SK-MEL-5 (cell line): ENCODE measurements around the gene TBRG1. TPM values are rescaled to one million over a fixed set of nuclear protein-coding genes. Genes with fewer than 3 reads are reported as not detected.
"Not testable (repeated sequence)": the region's sequence is repeated elsewhere in the genome, so short reads cannot be mapped to it uniquely, and the experiment has no call there.

Experiments used
- DNase-seq: peaks from one replicate; pipeline ENCODE4 v3.0.0-alpha.2; 2016; ENCODE audit warnings: low read depth, low spot score
- in situ Hi-C: cut with HindIII; loops from 2 replicates; pipeline ENCODE4 v1.10.0; 2016; ENCODE audit warnings: low sequenced_read_pairs, high pct_unique_total_duplicates, low pct_unique_long_range_greater_than_20kb
- polyA plus RNA-seq, 2 experiments: library from polyadenylated mRNA; depleted of rRNA; stranded (reverse); fragments of >200 nt; gene quantifications; 2 replicates each; pipeline ENCODE4 v1.2.3, GENCODE V29; 2015
- total RNA-seq: library from RNA; depleted of rRNA; stranded (reverse); fragments of >200 nt; shearing (Covaris generic); gene quantifications from 2 replicates; pipeline ENCODE4 v1.2.3, GENCODE V29; 2014; rRNA removed

TBRG1 gene, protein sequence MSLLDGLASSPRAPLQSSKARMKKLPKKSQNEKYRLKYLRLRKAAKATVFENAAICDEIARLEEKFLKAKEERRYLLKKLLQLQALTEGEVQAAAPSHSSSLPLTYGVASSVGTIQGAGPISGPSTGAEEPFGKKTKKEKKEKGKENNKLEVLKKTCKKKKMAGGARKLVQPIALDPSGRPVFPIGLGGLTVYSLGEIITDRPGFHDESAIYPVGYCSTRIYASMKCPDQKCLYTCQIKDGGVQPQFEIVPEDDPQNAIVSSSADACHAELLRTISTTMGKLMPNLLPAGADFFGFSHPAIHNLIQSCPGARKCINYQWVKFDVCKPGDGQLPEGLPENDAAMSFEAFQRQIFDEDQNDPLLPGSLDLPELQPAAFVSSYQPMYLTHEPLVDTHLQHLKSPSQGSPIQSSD
- 19.1 and 22.0 TPM in 2 replicates for total RNA-seq
- polyA plus RNA-seq (2015; cell fraction: cytosol; rRNA removed): 32.5 and 35.7 TPM in 2 replicates
- polyA plus RNA-seq (2015; cell fraction: nucleus; rRNA removed): 101 and 174 TPM in 2 replicates

DNA sequence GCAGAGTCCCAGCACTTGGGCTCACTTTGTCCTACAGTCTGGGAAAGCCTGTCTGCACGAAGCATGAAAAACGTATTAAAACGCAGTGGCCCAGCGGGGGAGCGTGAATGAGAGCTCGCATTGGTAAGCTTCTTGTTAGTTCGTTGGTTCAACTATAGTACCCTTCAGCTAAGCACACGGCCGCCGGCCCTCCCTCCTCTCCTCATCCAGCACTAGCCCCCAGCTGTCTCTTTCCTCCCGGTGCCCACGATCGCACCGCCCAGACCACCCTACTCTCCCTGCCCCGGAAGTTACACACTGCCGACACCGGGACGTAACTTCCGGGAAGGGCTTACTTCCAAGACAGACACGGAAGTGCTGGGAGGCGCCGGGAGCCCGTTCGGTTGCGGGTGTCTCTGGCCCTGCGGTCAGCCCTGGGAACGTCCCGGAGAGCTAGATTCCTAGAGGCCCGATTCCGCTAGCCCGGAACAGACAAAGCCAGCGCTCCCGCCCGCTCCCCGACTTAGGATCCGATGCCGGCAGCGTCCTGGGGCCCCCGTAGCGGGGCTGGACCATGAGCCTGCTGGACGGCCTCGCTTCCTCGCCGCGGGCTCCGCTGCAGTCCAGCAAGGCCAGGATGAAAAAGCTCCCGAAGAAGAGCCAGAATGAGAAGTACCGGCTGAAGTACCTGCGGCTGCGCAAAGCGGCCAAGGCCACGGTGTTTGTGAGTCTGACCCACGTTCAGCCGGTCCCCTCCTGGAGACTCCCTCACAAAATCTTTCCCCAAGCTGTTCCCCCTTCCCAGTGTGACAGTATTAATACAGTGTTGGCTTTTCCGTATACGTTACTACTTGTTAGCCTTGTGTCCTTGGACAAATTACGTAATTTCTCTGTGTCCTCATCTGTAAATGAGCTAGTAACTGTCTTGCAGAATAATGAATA, at the start of gene TBRG1:
TSS of gene TBRG1 (plus strand) at position 334 of the 921 bp plus-strand sequence. CDS start at position 554, 220 bp downstream.
- peak; percentile 88 for DNase-seq
- in situ Hi-C loops: no loop called here

DNA sequence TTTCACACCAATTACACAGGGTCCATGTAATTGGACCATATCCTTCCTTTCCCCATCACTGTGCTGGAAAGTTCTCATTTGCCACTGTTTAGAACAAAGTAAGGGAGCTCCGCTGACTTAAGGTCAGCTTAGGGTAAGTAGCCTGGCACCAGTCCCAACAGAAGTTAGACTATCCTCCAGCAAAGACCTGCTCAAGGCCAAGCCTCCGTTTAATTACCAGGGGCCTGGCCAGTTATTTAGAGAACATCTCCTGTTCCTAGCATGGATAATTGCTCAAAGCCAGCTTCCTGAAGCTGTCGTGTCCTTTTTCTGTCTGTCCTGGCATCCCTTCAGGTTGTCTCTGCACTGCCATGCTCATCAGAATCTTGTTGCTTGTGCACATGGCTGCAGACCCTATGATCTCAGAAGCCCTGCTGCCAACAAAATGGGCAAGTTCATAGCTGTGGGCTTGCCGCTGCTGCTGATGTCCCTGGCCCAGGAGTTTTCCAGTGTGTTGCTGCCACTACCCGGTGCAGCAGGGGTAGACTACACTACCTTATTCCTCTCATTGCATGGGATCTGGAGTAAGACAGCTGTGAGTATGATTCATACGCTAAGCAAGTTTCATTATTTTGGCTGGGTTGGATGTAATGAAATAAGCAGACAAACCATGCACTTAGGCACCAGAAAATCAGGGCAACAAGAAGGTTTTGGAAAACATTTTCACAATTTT, 44.8 kb upstream of the TBRG1 start:
- in situ Hi-C loops: no loop called here
- DNase-seq: no peak

DNA sequence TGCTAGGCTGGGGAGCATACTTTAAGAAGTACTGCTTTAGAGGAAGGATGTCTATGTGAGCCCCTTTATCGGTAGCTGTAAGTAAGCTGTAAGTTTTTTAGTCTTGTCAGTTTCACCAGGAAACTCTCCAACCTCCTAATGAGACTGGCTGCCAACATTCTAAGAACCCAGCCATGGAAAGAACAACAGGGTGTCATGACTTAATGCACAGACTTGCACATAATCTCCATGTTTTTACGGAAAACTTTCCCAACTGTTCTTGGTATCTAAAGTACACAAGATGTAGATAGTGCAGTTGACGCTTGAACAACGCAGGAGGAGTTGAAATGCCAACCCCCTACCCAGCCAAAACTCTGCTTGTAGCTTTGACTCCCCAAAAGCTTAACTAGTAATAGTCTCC, 43.9 kb upstream of the TBRG1 start:
- no peak for DNase-seq
- in situ Hi-C loops: no loop called here

DNA sequence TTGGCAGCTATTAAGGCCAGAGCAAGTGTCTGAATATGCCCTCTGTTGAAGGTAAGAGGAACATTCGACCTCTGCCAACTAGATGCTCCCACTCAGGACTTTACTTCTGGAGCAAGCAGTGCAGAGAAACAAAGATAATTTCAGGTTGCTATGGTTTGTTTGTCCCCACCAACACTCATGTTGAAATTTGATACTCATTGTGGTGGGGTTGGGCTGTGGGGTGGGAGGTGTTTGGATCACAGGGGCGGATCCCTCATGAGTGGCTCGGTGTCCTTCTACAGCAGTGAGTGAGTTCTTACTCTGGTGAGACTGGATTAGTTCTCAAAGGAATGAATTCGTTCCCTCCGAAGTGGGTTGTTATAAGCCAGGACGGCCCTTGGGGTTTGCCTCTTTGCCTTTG, 40.8 kb upstream of the TBRG1 start:
- in situ Hi-C loops: no loop called here
- DNase-seq: no peak

DNA sequence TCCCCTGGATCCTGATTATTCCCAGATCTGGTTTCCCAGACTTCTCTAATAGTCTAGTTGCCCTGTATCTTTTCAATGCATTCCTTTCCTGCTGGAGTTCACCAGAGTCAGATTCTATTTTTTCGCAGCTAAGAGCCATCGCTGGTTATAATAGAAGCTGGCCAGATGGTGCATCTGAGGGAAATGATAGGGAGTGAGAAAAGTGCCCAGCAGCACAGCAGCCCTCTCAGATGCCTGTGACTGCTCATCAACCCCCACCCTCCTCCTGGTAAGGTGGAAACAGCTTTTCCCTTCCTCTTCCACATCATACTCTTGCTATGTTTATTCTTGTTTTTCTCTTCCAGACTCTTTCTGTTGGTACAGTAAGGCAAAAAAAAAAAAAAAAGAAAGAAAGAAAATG, 40.1 kb upstream of the TBRG1 start:
- in situ Hi-C loops: no loop called here
- DNase-seq: no peak

DNA sequence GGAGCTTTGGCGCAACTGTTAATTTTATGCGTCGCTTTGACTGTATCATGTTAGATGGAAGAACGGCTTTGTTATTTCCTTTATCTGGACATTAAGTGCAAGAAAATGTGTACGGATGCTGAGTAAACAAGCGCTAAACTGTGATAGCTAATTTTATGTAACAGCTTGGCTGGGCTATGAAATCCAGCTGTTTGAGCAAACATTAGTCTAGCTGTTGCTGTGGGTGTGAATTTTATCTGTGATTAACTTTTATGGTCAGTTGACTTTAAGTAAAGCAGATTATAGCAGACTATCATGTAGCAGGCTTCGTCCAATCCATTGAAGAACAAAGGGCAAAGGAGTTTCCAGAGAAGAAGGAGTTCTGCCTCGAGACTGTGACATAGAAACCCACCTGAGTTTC, 38.9 kb upstream of the TBRG1 start:
- in situ Hi-C loops: no loop called here

DNA sequence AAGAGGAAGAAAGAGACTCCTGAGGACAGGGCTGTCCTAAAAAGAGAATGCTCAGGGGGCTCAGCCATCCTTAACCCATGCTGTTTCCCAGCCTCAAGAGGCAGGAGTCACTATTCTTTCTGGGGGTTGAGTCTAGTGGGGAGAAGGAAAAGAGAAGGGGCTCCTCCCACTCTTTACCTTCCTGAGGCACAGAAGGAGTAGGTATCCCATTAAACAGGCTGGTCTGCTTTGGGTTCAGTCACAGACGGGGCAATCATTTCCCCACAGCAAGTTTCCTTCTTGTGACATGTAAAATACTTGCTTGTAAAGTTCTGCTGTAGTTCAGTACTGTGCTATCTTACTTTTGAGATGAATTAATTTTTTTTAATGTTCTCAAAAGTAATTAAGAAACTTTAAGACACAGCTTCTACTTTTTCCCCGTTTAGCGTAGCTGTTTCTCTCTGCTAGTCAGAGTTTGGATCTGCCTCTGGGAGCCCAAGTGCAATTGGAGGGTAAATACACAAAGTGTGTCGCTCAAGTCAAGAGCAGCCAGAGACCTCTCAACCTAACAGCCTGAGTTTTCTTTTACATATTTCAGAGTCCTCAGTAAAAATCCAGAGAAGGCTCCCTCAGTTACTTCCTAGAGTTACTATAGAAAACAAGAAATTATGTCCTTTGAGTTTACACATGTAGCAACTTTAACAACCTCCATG, 37.8 kb upstream of the TBRG1 start:
- in situ Hi-C loops: no loop called here
- DNase-seq: no peak

More for the DNA sequence above, 38.9 kb upstream of the TBRG1 start:
- no peak for DNase-seq

DNA sequence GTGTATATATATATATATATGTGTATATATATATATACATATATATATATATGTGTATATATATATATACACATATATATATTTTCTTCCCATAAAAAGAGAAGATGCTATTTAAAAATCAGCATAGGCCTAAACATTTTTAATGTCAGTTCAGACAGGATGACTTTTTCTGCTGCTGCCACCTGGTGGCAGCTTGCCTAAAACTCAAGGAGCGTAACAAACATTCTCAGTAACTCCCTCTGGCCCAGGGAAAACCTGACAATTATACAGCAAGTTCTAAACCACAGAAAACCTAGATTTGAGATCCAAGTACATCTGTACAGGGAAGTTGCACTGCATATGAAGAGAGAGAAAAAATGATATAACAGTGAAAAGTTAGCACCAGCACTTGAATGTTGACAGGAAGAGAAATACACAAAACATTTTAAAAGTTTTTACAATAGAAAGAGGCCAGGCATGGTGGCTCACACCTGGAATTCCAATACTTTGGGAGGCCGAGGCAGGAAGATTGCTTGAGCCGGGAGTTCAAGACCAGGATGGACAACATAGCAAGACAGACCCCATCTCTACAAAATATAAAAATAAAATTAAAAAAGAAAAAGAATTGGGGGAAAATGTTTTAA, 36.3 kb upstream of the TBRG1 start:
- DNase-seq: peak; percentile 65
- in situ Hi-C loops: no loop called here

DNA sequence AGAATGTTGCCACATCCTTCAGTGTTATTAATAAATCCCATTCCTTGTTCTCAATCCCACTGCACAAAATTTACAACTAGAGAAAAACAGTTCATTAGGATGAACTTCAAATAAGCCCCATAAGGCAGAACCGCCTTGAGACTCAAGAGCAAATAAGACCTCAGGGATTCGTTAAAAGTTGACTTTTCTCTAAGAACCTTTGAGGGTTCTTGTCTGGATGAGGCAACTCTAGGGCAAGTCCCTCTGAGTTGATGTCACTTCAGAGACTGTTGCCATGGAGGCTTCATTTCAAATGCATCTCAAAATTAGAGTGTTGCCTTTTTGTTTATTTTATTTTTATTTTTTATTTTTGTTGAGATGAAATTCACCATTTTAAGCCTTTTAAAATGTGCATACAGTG, 31.2 kb upstream of the TBRG1 start:
- no peak for DNase-seq
- in situ Hi-C loops: no loop called here

DNA sequence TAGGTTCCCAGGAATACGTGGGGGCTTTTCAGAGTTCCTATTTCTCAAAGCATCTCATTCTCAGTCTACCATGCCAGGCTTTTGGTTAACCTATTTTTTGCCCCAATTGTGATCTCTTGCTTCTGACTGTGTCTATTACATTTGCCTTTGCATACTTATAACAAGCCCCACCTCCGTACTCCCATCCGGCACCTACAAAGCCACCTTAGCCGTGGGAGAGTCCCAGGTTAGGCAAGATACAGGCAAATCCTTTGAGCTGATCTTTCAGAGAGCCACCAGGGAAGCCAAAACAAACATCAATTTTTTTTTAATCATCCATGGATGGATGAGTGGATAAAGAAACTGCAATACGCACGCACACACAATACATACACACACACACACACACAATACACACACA, 30.0 kb upstream of the TBRG1 start:
- DNase-seq: no peak
- in situ Hi-C loops: no loop called here

DNA sequence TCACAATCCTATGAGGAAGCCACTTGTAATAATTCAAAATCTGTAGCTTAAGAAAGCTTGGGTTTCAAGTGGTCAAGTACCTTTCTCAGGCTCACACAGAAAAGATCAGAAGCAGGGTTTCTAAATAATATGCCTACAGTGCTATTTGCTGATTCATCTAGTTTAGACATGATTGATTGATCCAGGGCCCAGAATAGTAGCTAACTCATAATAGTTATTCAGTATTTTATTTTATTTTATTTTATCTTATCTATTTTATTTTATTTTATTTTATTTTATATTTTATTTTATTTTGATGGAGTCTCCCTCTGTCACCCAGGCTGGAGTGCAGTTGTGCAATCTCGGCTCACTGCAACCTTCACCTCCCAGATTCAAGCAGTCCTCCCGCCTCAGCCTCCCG, 27.4 kb upstream of the TBRG1 start:
- in situ Hi-C loops: no loop called here

DNA sequence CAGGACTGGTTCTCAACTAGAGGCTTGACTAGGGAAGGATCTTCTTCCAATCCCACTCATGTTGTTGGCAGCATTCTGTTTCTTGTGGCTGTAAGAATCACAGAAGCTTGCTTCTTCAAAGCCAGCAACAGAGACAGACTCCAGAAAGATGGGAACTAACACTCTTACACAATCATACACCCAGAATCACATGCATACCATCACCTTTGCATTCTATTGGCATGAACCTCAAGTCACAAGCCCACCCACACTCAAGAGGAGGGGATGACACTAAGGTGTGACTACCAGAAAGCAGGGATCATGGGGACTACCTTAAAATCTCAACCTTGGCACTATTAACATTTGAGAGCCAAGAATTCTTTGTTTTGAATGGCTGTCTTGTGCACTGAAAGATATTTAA, 25.0 kb upstream of the TBRG1 start:
- in situ Hi-C loops: no loop called here

More for the DNA sequence above, 27.4 kb upstream of the TBRG1 start:
- DNase-seq: no peak

DNA sequence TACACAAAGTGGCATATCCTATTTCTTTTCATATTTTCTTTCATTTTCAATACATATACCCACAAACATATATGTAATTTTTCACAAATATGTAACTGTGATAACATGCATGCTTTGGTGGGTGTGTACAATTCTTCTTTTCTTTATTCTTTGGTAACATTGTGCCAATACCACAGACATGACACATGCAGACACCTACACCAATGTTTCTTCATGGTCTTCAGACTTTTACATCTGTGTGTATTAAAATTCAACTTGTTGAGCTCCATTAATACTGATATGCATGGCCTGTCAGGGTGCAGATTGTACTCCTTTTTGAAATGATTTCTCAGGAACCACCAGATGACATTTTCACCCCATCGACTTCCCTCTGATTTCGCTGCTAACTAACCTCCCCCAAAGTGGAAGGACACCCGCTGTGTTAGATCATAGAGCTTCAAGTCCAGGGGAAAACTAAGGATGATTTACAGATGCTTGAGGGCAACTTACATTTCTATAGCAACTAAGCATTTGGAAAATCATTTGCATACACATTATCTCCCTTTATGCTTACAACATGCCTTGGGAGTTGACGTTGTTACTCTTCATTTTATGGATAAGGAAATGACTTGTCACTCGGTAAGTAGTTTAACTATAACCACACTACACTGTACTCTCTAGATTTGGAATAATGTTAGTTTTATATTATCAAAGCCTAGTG, 21.9 kb upstream of the TBRG1 start:
- in situ Hi-C loops: no loop called here
- DNase-seq: no peak

More for the DNA sequence above, 25.0 kb upstream of the TBRG1 start:
- DNase-seq: no peak

DNA sequence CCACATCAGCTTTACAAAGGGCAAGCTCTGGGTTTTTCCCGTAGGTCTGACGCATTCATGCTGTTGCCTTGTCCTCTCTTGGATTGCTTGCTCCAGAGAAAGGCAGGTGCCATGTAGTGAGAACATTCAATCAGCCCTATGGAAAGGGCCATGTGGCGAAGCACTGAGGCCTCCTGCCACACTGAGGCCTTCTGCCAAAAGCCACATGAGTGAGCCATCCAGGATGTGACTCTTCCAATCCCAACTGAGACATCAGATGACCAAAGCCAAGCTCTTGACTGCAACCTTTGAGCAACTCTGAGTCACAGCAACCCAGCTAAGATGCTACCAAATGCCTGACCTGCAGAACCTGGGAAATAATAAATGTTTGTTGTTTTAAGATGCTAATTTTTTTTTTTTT, 20.5 kb upstream of the TBRG1 start:
- in situ Hi-C loops: no loop called here
- DNase-seq: no peak

DNA sequence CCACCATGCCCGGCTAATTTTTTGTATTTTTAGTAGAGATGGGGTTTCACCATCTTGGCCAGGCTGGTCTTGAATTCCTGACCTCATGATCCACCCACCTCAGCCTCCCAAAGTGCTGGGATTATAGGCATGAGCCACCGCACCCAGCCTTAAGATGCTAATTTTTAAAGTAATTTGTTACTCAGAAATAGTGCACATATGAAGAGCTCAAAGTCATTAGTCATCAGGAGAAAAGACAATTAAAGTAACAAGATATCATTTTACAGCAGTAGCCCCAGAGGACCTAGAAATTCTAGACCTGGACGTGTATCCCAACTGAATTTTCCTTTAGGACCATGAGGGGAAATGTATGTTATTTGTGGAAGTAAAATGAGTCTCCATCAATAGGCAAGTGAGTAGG, 19.9 kb upstream of the TBRG1 start:
- in situ Hi-C loops, DNase-seq: not testable (repeated sequence)

DNA sequence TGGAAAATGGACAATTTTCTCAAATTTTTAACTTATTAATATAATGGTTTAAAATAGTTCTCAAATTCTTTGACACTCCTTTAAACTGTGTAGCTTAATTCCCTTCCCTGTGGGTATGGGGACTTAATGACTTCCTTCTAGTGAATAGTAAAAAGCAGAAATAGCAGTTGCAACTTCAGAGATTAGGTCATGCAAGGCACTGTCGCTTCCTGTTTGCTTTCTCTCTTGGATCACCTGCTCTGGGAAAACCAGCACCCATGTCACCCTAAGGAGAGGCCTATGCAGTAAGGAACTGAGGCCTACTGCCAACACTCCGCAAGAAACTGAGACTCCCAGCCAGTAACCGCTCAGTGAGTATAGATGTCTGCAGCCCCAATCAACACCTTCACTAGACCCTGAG, 16.9 kb upstream of the TBRG1 start:
- DNase-seq: no peak
- in situ Hi-C loops: no loop called here
